Skeletal muscle cell (primary cell): Measurements from ENCODE around the gene ZBTB1.
"Not testable (repeated sequence)": the region's sequence is repeated elsewhere in the genome, so short reads cannot be mapped to it uniquely, and the experiment has no call there.

Experiments used
- DNase-seq: peaks from one replicate; pipeline ENCODE4 v3.0.0-alpha.2; 2010; ENCODE audit warnings: low read depth
- H3K4me3 ChIP-seq: 2 replicates; pipeline ENCODE4 v1.5.1; 2011; ENCODE audit warnings: low read depth, mild to moderate bottlenecking, control low read depth, low read length, moderate library complexity

ZBTB1 gene

DNA sequence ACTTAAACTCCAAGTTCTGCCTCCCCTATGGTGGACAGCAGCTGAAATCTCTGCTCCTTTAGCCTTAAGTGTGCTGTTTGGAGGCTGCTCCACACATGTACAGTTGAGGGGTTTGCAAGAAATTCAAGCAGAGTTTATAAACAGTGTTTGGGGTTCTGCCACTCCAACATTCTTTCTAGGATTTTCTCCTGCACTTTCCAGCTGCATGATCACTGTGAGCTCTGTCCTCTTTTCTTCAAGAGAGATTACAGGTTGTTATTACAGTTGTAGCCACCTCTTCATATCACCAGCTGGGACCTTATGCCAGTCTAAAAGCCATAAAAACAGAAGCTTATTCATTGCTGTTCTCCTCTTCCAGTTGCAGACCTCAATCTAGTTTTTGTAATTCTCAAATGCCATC, 9.3 kb upstream of the ZBTB1 start:
- no peak for DNase-seq
- H3K4me3 ChIP-seq: no peak overlapping the region

- no peak for DNase-seq
- H3K4me3 ChIP-seq: no peak overlapping the region
Measured at GRCh38 chr14:64496764-64497163, 7.8 kb upstream of the ZBTB1 start.

GRCh38 chr14:64500088-64500487, 4.5 kb upstream of the ZBTB1 start:
- no peak for DNase-seq
- H3K4me3 ChIP-seq: no peak overlapping the region

DNA sequence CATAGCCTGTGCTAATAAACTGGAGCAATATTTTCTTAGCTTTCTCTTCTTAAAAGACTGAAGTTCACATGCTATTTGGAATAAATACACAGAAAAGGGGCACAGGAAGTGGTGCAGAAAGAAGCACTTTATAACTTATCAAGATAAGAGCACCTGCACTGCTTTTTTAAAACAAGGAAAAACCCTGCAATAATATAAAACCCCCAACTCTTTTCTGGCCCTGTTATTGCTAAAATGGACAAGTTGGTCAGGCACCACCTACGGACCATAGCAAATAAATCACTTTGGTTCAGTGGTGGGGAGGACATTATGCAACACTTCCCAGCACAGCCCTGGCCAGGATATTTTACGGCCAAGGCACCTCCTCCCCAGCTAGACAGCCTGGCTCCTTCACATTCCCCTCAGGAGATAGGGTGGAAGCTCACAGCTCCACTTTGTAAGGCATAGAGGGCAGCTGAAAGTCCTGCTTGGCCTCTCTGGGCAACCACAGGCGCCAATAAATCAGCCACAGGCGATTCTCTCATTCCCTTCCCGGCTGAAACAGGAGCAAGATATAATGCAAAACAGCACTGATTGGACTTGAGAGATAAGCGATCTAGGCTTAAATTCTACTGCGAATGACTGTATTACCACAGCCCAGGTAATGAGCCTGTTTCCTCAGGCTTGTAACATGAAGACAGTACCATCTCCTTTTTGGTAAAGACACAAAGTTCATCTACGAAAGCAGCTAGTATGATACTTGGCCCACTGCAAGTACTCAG, 3.0 kb upstream of the ZBTB1 start:
- H3K4me3 ChIP-seq: peak overlapping the region; percentile 88
- peak; percentile 67 for DNase-seq

- no peak for DNase-seq
- peak overlapping the region; percentile 88 for H3K4me3 ChIP-seq
Measured at GRCh38 chr14:64502456-64502855, 2.1 kb upstream of the ZBTB1 start.

GRCh38 chr14:64502887-64503433, 1.6 kb upstream of the ZBTB1 start:
- peak overlapping the region; percentile 88 for H3K4me3 ChIP-seq
- no peak for DNase-seq

DNA sequence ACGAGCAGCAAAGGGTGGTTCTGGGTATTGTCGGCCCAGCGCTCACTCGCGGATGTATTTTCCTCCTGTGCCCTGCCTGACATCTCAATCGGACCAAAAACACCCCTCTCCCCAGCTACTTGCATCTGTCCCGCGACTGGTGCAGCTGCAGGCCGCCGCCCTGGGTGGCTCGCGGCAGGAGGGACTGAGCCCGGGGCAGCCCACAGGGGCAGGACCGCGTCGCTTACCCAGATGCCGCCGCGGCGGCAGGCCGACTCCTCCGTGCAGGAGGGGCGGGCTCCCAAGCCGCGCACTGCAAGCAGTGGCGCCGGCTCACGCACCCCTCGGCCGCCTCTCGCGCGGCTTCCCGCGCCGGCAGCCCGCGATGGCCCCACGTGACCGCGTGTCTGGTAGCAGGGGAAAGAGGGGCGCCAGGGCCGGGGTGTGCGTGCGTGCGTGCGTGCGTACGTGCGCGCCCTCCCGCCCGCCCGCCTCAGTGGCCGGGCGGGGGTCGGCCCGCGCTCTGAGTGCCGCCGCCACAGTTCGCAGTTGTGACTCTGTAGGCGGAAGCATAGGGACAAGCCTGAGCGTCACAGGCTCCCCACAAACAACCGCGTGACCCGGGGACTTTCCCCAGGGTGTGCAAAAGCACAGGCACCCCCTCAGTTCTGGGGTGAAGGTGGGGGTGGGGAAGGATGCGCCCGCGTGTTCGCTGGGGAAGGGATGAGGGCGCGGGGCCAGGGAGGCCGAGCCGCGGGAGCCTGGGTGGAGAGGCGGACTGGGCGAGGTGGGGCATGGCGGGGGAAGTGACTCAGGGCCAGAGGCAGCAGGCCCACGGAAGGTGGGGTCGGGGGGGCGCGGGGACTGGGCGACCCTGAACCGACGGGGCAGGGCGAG, 898 bp upstream of the ZBTB1 start, which contains the start of gene ZBTB25:
TSS of gene ZBTB25 (minus strand) at position 405 of the 876 bp plus-strand sequence. CDS start 13,305 bp downstream, outside the sequence.
- DNase-seq: peak; percentile 88
- peak within 1 kb of the TSS; percentile 88 for H3K4me3 ChIP-seq

DNA sequence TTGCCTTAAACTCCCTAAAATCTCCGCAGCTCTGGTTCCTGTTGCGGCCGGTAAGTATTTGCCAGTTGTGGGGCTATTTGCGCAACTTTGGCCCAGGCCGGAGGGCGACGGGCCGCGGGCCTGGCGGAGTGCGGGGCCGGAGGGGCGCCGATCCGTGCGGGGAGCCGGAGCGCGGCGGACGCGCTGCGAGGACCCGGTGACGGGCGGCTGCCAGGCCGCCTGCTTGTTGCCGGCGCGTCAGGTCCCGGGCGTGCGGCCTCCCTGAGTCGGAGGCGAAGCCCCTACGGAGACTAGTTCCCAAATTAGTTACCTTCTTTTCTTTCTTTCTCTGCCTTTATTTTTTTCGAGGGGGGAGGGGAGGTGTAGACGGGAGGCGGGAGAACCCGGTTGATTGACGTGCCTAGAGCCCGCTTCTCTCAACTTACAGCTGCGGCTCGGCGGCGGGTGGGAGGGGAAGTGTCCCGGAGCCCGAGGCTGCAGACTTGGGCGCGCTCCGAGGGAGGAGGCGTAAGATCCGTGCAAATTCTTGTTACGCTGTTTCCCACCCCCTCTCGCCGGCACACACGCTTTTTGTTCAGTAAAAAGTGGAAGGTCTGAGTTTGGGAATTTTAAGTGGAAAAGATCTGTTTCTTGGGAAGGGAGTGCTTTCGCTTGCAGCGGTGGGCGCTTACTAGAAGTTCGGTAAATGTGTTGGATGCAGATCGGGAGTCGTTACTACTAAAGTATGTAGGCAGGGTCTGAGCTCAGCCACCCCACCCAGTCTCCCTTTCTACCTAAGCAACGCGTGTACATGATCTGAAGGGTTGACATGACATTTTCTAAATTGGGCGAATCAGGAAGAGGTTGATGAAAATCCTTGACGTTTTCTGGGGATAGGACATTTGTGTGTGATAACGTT, 576 bp downstream of the ZBTB1 start:
- peak overlapping the region; percentile 88 for H3K4me3 ChIP-seq
- DNase-seq: peak; percentile 47

DNA sequence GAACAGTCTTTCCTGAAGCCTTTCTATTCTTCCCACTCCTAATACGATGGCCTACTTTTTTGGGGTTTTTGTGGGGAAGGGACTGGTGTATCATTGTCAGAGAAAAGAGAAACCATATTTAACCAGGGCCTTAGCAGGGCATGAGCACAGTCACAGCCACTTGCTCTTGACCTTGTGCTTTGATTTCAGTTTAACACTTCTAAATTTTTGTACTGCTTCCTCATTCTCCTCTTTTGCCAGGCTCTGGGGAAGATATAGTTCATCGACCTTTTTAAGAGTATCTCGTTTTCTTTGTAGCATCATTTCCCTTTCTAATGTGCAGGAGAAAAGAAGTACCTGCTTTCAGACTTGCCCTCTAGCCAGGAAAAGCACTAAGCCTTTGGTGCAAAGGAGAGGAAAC, 2.2 kb downstream of the ZBTB1 start:
- H3K4me3 ChIP-seq: peak overlapping the region; percentile 88
- no peak for DNase-seq

GRCh38 chr14:64507376-64508156, 3.0 kb downstream of the ZBTB1 start:
- no peak for DNase-seq
- peak overlapping the region; percentile 10 for H3K4me3 ChIP-seq

DNA sequence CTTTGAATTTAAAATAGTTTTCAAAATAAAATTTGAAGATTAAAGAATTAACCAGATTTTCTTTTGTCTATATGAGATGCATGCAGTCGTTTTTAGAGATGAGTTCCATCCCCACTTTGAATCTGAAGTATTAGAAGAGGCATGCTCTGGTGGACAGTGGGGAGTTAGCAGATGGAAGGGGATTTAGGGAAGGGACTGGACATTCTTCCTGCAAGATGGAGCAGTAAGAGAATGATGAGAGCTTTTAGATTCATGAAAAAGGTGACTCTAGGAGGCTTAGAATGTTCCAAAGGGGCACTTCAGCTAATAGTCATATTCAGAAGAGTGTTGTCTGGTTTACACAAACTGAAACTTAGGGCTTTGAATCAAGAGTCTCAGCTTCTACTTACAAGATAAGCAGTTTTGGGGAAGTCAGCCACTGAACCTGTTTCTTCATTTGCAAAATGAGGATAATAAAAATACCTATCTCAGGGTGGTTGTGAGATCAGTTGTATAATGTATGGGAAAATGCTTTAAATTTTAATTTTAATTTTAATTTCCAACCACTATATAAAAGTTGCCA, 3.7 kb downstream of the ZBTB1 start:
- H3K4me3 ChIP-seq: no peak overlapping the region
- DNase-seq: no peak

DNA sequence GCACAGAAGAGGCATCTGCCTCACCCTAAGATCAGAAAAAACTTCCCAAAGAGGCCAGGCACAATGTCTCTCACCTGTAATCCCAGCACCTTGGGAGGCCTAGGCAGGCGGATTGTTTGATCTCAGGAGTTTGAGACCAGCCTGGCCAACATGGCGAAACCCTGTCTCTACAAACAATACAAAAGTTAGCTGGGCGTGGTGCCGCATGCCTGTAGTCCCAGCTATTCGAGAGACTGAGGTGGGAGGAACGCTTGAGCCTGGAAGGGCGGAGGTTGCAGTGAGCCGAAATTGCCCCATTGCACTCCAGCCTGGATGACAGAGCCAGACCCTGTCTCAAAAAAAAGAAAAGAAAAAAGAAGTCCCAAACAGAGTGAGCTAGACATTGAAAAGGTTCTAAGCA, 4.5 kb downstream of the ZBTB1 start:
- DNase-seq: no peak
- H3K4me3 ChIP-seq: no peak overlapping the region

GRCh38 chr14:64510825-64511671, 6.5 kb downstream of the ZBTB1 start:
- no peak overlapping the region for H3K4me3 ChIP-seq
- DNase-seq: no peak

DNA sequence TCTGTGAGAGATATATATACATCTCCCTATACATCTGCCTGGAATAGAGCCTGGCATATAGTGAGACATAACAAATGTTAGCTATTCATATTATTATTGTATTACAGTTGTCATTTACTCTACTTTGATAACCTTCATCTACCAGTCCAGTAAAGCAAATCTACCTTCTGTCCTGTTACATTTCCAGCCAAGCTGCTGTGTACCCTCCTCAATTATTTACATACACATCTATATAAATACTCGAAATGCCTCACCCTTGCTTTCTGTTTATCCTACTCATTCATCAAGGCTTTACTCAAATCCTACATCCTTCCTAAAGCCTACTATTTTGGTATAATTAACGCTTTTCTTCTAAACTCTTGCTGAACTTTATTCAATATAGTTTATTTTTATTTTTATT, 8.7 kb downstream of the ZBTB1 start:
- no peak overlapping the region for H3K4me3 ChIP-seq
- DNase-seq: no peak

GRCh38 chr14:64515053-64515452, 10.5 kb downstream of the ZBTB1 start:
- H3K4me3 ChIP-seq: no peak overlapping the region
- DNase-seq: no peak

DNA sequence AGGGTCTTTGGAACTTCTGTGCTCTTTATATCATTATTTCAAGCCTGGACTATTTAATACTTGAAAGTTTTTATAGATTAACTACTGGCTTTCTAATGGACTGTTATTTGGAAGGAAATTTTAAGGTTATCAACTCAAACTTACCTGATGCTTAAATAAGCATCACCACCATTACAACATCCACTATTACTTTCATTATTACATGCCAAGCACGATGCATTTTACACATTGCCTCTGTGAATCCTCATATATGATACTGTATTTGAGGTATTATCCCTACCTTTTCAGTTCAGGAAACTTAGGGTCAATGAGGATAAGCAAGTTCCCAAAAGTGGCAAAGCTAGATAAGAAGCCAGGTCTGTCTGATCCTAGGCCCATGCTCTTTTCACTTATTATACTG, 12.4 kb downstream of the ZBTB1 start:
- no peak for DNase-seq
- H3K4me3 ChIP-seq: no peak overlapping the region

- DNase-seq, H3K4me3 ChIP-seq: not testable (repeated sequence)
Measured at GRCh38 chr14:64517667-64518066, 13.1 kb downstream of the ZBTB1 start.
